ENCODE data around the gene RHOBTB1. TPM values are rescaled to one million over a fixed set of nuclear protein-coding genes. Genes with fewer than 3 reads are reported as not detected.

RHOBTB1 gene
- total and polyA plus RNA-seq, 2 experiments from 2014 or later = 4.6 to 13.2 TPM

DNA sequence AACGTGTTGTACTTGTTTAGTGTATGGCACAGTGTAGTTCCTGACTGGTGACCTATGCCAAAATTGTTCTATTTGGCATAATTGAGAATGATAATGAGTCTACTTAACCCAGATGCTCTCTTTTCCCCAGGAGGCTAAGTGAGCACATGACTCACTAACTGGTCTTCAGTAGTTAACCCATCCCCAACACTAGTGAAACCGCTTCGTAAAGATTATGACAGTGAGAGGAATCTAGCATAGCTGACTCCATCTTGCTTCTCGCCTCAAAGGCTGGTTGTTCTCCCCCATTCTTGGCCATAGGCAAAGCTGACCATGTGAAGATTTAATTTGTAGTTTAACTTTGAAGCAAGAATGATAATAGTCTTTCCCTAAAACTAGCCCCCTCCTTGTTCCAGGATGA, 118.5 kb downstream of the RHOBTB1 start:
- Histone ChIP-seq H3K4me3 (no peak overlapping the region), H3K27ac (ENCODE audit: low read depth) (no peak overlapping the region), H3K9me2 (ENCODE audit: insufficient read depth) (peaks cover 4% of the 10 kb centered on the region; the same call in 1 of the 2 replicates), H3K27me3 (ENCODE audit: insufficient read depth) (no peaks in the 10 kb centered on the region), H2AFZ (no peak overlapping the region), H3K4me2 (no peak overlapping the region), H3K36me3 (ENCODE audit: insufficient read depth) (no peaks in the 10 kb centered on the region), H3K79me2 (replicated peaks; ENCODE audit: insufficient read depth) (no peaks in the 10 kb centered on the region), H3K4me1 (ENCODE audit: insufficient read depth) (peaks cover 6% of the 10 kb centered on the region; the same call in 1 of the 2 replicates), H3F3A (replicated peaks; ENCODE audit: low read depth) (no peaks in the 10 kb centered on the region), H4K20me1 (replicated peaks; ENCODE audit: insufficient read depth) (no peaks in the 10 kb centered on the region)
- Mint-ChIP-seq H3K27ac (no peak overlapping the region), H3K4me1 (peaks cover 10% of the 10 kb centered on the region), H3K27me3 (ENCODE audit: insufficient read depth, low read depth, poor library complexity) (no peaks in the 10 kb centered on the region), H3K36me3 (ENCODE audit: low read depth) (no peaks in the 10 kb centered on the region), H3K4me3 (no peak overlapping the region), H3K9me3 (no peaks in the 10 kb centered on the region)
- no peak for DNase-seq (ENCODE audit: low spot score)
- TF ChIP-seq STAT1 (IDR thresholded peaks at IDR 0.05; ENCODE audit: unreplicated experiment) (no peak), ZNF331 (CRISPR knock-in tag; IDR thresholded peaks at IDR 0.05; ENCODE audit: low read depth) (no peak), NANOG (IDR thresholded peaks at IDR 0.05; ENCODE audit: borderline replicate concordance) (no peak), EZH2phosphoT487 (IDR thresholded peaks at IDR 0.05; ENCODE audit: unreplicated experiment) (no peak), CREB1 (CRISPR knock-in tag; IDR thresholded peaks at IDR 0.05; ENCODE audit: low read depth) (no peak), ZNF114 (CRISPR knock-in tag; IDR thresholded peaks at IDR 0.05) (no peak), JUNB (IDR thresholded peaks at IDR 0.05; ENCODE audit: unreplicated experiment) (no peak), POLR2AphosphoS5 (IDR thresholded peaks at IDR 0.05; ENCODE audit: low read depth) (no peak), EZH2 (IDR thresholded peaks at IDR 0.05; ENCODE audit: low read depth, unreplicated experiment) (no peak)
- TF ChIP-seq, protein P1, sequence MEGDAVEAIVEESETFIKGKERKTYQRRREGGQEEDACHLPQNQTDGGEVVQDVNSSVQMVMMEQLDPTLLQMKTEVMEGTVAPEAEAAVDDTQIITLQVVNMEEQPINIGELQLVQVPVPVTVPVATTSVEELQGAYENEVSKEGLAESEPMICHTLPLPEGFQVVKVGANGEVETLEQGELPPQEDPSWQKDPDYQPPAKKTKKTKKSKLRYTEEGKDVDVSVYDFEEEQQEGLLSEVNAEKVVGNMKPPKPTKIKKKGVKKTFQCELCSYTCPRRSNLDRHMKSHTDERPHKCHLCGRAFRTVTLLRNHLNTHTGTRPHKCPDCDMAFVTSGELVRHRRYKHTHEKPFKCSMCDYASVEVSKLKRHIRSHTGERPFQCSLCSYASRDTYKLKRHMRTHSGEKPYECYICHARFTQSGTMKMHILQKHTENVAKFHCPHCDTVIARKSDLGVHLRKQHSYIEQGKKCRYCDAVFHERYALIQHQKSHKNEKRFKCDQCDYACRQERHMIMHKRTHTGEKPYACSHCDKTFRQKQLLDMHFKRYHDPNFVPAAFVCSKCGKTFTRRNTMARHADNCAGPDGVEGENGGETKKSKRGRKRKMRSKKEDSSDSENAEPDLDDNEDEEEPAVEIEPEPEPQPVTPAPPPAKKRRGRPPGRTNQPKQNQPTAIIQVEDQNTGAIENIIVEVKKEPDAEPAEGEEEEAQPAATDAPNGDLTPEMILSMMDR (conservative IDR thresholded peaks at IDR 0.05; ENCODE audit: low read depth in 2 of 2) = no peak
- TF ChIP-seq, protein P2, sequence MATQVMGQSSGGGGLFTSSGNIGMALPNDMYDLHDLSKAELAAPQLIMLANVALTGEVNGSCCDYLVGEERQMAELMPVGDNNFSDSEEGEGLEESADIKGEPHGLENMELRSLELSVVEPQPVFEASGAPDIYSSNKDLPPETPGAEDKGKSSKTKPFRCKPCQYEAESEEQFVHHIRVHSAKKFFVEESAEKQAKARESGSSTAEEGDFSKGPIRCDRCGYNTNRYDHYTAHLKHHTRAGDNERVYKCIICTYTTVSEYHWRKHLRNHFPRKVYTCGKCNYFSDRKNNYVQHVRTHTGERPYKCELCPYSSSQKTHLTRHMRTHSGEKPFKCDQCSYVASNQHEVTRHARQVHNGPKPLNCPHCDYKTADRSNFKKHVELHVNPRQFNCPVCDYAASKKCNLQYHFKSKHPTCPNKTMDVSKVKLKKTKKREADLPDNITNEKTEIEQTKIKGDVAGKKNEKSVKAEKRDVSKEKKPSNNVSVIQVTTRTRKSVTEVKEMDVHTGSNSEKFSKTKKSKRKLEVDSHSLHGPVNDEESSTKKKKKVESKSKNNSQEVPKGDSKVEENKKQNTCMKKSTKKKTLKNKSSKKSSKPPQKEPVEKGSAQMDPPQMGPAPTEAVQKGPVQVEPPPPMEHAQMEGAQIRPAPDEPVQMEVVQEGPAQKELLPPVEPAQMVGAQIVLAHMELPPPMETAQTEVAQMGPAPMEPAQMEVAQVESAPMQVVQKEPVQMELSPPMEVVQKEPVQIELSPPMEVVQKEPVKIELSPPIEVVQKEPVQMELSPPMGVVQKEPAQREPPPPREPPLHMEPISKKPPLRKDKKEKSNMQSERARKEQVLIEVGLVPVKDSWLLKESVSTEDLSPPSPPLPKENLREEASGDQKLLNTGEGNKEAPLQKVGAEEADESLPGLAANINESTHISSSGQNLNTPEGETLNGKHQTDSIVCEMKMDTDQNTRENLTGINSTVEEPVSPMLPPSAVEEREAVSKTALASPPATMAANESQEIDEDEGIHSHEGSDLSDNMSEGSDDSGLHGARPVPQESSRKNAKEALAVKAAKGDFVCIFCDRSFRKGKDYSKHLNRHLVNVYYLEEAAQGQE (IDR thresholded peaks at IDR 0.05; ENCODE audit: unreplicated experiment) = no peak
- TF ChIP-seq, protein P3, sequence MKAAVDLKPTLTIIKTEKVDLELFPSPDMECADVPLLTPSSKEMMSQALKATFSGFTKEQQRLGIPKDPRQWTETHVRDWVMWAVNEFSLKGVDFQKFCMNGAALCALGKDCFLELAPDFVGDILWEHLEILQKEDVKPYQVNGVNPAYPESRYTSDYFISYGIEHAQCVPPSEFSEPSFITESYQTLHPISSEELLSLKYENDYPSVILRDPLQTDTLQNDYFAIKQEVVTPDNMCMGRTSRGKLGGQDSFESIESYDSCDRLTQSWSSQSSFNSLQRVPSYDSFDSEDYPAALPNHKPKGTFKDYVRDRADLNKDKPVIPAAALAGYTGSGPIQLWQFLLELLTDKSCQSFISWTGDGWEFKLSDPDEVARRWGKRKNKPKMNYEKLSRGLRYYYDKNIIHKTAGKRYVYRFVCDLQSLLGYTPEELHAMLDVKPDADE (IDR thresholded peaks at IDR 0.05) = no peak
- TF ChIP-seq, protein P4, sequence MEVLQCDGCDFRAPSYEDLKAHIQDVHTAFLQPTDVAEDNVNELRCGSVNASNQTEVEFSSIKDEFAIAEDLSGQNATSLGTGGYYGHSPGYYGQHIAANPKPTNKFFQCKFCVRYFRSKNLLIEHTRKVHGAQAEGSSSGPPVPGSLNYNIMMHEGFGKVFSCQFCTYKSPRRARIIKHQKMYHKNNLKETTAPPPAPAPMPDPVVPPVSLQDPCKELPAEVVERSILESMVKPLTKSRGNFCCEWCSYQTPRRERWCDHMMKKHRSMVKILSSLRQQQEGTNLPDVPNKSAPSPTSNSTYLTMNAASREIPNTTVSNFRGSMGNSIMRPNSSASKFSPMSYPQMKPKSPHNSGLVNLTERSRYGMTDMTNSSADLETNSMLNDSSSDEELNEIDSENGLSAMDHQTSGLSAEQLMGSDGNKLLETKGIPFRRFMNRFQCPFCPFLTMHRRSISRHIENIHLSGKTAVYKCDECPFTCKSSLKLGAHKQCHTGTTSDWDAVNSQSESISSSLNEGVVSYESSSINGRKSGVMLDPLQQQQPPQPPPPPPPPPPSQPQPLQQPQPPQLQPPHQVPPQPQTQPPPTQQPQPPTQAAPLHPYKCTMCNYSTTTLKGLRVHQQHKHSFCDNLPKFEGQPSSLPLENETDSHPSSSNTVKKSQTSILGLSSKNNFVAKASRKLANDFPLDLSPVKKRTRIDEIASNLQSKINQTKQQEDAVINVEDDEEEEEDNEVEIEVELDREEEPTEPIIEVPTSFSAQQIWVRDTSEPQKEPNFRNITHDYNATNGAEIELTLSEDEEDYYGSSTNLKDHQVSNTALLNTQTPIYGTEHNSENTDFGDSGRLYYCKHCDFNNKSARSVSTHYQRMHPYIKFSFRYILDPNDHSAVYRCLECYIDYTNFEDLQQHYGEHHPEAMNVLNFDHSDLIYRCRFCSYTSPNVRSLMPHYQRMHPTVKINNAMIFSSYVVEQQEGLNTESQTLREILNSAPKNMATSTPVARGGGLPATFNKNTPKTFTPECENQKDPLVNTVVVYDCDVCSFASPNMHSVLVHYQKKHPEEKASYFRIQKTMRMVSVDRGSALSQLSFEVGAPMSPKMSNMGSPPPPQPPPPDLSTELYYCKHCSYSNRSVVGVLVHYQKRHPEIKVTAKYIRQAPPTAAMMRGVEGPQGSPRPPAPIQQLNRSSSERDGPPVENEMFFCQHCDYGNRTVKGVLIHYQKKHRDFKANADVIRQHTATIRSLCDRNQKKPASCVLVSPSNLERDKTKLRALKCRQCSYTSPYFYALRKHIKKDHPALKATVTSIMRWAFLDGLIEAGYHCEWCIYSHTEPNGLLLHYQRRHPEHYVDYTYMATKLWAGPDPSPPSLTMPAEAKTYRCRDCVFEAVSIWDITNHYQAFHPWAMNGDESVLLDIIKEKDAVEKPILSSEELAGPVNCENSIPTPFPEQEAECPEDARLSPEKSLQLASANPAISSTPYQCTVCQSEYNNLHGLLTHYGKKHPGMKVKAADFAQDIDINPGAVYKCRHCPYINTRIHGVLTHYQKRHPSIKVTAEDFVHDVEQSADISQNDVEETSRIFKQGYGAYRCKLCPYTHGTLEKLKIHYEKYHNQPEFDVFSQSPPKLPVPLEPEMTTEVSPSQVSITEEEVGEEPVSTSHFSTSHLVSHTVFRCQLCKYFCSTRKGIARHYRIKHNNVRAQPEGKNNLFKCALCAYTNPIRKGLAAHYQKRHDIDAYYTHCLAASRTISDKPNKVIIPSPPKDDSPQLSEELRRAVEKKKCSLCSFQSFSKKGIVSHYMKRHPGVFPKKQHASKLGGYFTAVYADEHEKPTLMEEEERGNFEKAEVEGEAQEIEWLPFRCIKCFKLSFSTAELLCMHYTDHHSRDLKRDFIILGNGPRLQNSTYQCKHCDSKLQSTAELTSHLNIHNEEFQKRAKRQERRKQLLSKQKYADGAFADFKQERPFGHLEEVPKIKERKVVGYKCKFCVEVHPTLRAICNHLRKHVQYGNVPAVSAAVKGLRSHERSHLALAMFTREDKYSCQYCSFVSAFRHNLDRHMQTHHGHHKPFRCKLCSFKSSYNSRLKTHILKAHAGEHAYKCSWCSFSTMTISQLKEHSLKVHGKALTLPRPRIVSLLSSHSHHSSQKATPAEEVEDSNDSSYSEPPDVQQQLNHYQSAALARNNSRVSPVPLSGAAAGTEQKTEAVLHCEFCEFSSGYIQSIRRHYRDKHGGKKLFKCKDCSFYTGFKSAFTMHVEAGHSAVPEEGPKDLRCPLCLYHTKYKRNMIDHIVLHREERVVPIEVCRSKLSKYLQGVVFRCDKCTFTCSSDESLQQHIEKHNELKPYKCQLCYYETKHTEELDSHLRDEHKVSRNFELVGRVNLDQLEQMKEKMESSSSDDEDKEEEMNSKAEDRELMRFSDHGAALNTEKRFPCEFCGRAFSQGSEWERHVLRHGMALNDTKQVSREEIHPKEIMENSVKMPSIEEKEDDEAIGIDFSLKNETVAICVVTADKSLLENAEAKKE (CRISPR knock-in tag; IDR thresholded peaks at IDR 0.05) = no peak
- no peak for ATAC-seq

All from GM23338 (cell line).